Caki2 (cell line): ENCODE results near the gene SORL1. TPM values are rescaled to one million over a fixed set of nuclear protein-coding genes. Genes with fewer than 3 reads are reported as not detected.

ENCODE experiments used
- DNase-seq: peaks from one replicate; pipeline ENCODE4 v3.0.0-alpha.2; 2015; ENCODE audit warnings: low read depth
- in situ Hi-C: cut with HindIII; loops from 2 replicates; pipeline ENCODE4 v1.10.0; 2016; ENCODE audit warnings: low sequenced_read_pairs, low pct_unique_long_range_greater_than_20kb, mixed read lengths
- total RNA-seq: library from RNA; depleted of rRNA; stranded (reverse); fragments of >200 nt; shearing (Covaris generic); gene quantifications from 2 replicates; pipeline ENCODE4 v1.2.3, GENCODE V29; 2014; ENCODE audit warnings: low replicate concordance

The SORL1 gene
- total RNA-seq, 1 experiment from 2014 or later: 15.1 TPM

- in situ Hi-C loops: no loop called here
Observed at GRCh38 chr11:121514432-121515334, 62.6 kb downstream of the SORL1 start.

GRCh38 chr11:121515335-121515671 lies 63.2 kb downstream of the SORL1 start:
- no peak for DNase-seq

More at GRCh38 chr11:121514432-121515334, 62.6 kb downstream of the SORL1 start:
- DNase-seq: no peak

GRCh38 chr11:121517996-121518395 lies 65.9 kb downstream of the SORL1 start:
- no peak for DNase-seq
- in situ Hi-C loops: no loop called here

More at GRCh38 chr11:121515335-121515671, 63.2 kb downstream of the SORL1 start:
- in situ Hi-C loops: no loop called here

GRCh38 chr11:121520243-121521144 lies 68.4 kb downstream of the SORL1 start:
- in situ Hi-C loops: no loop called here

GRCh38 chr11:121521145-121522042 lies 69.3 kb downstream of the SORL1 start:
- in situ Hi-C loops: no loop called here

More at GRCh38 chr11:121520243-121521144, 68.4 kb downstream of the SORL1 start:
- no peak for DNase-seq

GRCh38 chr11:121522043-121522941 lies 70.2 kb downstream of the SORL1 start:
- in situ Hi-C loops: no loop called here
- no peak for DNase-seq

More at GRCh38 chr11:121521145-121522042, 69.3 kb downstream of the SORL1 start:
- DNase-seq: no peak

GRCh38 chr11:121523581-121524232 lies 71.6 kb downstream of the SORL1 start:
- in situ Hi-C loops: no loop called here
- no peak for DNase-seq

GRCh38 chr11:121524233-121524631 lies 72.1 kb downstream of the SORL1 start:
- in situ Hi-C loops: no loop called here
- no peak for DNase-seq

- in situ Hi-C loops: no loop called here
- no peak for DNase-seq
Observed at GRCh38 chr11:121525376-121525775, 73.3 kb downstream of the SORL1 start.

GRCh38 chr11:121530257-121530656 lies 78.1 kb downstream of the SORL1 start:
- in situ Hi-C loops: no loop called here
- DNase-seq: no peak

- in situ Hi-C loops: no loop called here
- DNase-seq: no peak
Observed at GRCh38 chr11:121533601-121534000, 81.5 kb downstream of the SORL1 start.

GRCh38 chr11:121534131-121535093 lies 82.3 kb downstream of the SORL1 start:
- in situ Hi-C loops: no loop called here
- no peak for DNase-seq

- no peak for DNase-seq
- in situ Hi-C loops: no loop called here
Observed at GRCh38 chr11:121535129-121535796, 83.1 kb downstream of the SORL1 start.

- no peak for DNase-seq
- in situ Hi-C loops: no loop called here
Observed at GRCh38 chr11:121536126-121536525, 84.0 kb downstream of the SORL1 start.

GRCh38 chr11:121538054-121538453 lies 85.9 kb downstream of the SORL1 start:
- no peak for DNase-seq
- in situ Hi-C loops: no loop called here
